IPS-15b (cell line): Measurements from ENCODE around the gene TRIM14.
A peak's percentile ranks its signal among the peaks of the same experiment; 100 is the strongest.

ENCODE experiments used
- H3K27me3 ChIP-seq: one replicate; pipeline ENCODE4 v1.6.1; 2013; ENCODE audit warnings: low read length; ENCODE audit not compliant: control insufficient read depth, insufficient read depth
- H3K36me3 ChIP-seq: one replicate; pipeline ENCODE4 v1.6.1; 2013; ENCODE audit warnings: low read length; ENCODE audit not compliant: control insufficient read depth, insufficient read depth
- H3K4me1 ChIP-seq: one replicate; pipeline ENCODE4 v1.6.1; 2013; ENCODE audit warnings: mild to moderate bottlenecking, low read length; ENCODE audit not compliant: control insufficient read depth, insufficient read depth
- H3K4me3 ChIP-seq: one replicate; pipeline ENCODE4 v1.5.1; 2013; ENCODE audit warnings: low read depth, low read length
- H3K9ac ChIP-seq: one replicate; pipeline ENCODE4 v1.6.1; 2013; ENCODE audit warnings: low read depth, mild to moderate bottlenecking, low read length
- H3K9me3 ChIP-seq: one replicate; pipeline ENCODE4 v1.6.1; 2013; ENCODE audit warnings: mild to moderate bottlenecking, low read length; ENCODE audit not compliant: control insufficient read depth, insufficient read depth

Gene TRIM14, protein sequence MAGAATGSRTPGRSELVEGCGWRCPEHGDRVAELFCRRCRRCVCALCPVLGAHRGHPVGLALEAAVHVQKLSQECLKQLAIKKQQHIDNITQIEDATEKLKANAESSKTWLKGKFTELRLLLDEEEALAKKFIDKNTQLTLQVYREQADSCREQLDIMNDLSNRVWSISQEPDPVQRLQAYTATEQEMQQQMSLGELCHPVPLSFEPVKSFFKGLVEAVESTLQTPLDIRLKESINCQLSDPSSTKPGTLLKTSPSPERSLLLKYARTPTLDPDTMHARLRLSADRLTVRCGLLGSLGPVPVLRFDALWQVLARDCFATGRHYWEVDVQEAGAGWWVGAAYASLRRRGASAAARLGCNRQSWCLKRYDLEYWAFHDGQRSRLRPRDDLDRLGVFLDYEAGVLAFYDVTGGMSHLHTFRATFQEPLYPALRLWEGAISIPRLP

GRCh38 chr9:98118640-98119601 is at the start of gene TRIM14:
Gene TRIM14, minus strand, starts transcription at chr9:98119222. Its CDS starts 34 bp downstream, at chr9:98119188.
- H3K9ac ChIP-seq: peak within 1 kb of the TSS; percentile 10
- no peaks in the 10 kb centered on the region for H3K4me1 ChIP-seq
- no peaks in the 10 kb centered on the region for H3K27me3 ChIP-seq
- no peaks in the 10 kb centered on the region for H3K36me3 ChIP-seq
- peak within 1 kb of the TSS; percentile 75 for H3K4me3 ChIP-seq
- H3K9me3 ChIP-seq: no peaks in the 10 kb centered on the region

GRCh38 chr9:98168153-98168780 is 49.2 kb upstream of the TRIM14 start:
- Histone ChIP-seq H3K4me3 (no peak overlapping the region), H3K9ac (no peak overlapping the region), H3K4me1 (peaks cover 11% of the 10 kb centered on the region), H3K36me3 (no peaks in the 10 kb centered on the region), H3K27me3 (no peaks in the 10 kb centered on the region), H3K9me3 (no peaks in the 10 kb centered on the region)

GRCh38 chr9:98164912-98165311 is 45.9 kb upstream of the TRIM14 start:
- Histone ChIP-seq H3K4me1 (peaks cover 7% of the 10 kb centered on the region), H3K4me3 (no peak overlapping the region), H3K9ac (no peak overlapping the region)

DNA sequence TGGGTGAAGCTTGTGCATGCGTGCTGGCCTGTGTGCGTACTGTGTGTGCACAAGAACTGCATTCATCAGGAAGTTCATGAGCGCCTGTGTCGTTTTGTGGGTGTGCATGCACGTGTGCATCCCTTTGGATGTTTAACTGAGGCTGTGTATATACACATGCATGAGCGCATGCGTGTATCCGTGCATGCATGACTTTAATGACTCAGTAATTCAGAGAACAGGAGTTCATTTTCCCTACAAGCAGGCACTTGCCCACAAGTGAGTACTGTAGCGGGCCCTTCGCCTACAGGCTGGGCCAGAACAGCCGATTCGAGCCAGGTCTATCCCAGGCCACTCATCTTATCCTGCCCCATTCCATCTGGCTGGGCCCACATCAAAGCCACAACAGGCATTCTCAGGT is 43.6 kb upstream of the TRIM14 start:
- Histone ChIP-seq H3K9ac (no peak overlapping the region), H3K36me3 (no peaks in the 10 kb centered on the region), H3K9me3 (no peaks in the 10 kb centered on the region), H3K4me1 (no peaks in the 10 kb centered on the region), H3K27me3 (no peaks in the 10 kb centered on the region), H3K4me3 (no peak overlapping the region)

More at GRCh38 chr9:98164912-98165311, 45.9 kb upstream of the TRIM14 start:
- H3K9me3 ChIP-seq: no peaks in the 10 kb centered on the region
- H3K36me3 ChIP-seq: no peaks in the 10 kb centered on the region
- no peaks in the 10 kb centered on the region for H3K27me3 ChIP-seq

DNA sequence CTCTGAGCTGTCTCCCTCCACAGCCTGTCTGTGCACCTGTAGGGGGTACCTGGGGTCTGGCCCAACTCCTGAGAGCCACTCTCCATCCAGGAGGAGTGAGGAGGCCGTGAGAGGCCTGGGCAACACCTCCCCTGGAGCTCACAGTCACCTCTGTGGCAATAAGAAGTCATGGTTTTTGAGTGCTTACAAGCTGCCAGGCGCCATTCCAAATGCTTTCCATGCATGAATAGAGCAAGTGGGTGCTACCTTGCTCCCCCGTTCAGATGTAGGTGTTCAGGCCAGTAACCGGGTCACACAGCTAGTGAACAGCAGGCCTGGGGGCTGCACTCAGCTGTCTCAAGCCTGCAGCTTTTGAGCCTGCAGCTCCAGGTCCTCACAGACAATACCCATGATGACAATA is 42.8 kb upstream of the TRIM14 start:
- H3K9ac ChIP-seq: no peak overlapping the region
- peaks cover 2% of the 10 kb centered on the region for H3K36me3 ChIP-seq
- H3K4me3 ChIP-seq: no peak overlapping the region
- no peaks in the 10 kb centered on the region for H3K4me1 ChIP-seq
- no peaks in the 10 kb centered on the region for H3K9me3 ChIP-seq
- no peaks in the 10 kb centered on the region for H3K27me3 ChIP-seq

DNA sequence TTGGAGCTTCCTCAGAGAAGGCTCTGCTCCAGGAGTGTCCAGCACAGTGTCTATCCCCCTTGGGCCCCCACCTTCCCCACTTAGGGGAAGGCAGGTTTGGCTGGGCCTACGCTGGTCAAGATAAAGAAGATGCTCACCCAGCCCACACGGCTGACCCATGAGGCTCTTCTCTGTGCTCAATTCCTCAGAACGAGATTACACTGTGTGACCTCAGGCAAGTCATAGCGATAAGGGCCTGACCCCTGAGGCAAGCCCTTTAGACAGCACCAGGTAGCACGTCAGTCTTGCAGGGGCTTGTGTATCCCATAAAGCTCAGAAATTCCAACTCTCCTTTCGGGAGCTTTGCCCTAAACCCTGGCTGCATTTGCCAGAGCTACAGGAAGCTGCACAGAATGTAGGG is 40.8 kb upstream of the TRIM14 start:
- Histone ChIP-seq H3K36me3 (peaks cover 2% of the 10 kb centered on the region), H3K9me3 (no peaks in the 10 kb centered on the region), H3K4me1 (no peaks in the 10 kb centered on the region), H3K27me3 (no peaks in the 10 kb centered on the region), H3K9ac (no peak overlapping the region), H3K4me3 (no peak overlapping the region)

DNA sequence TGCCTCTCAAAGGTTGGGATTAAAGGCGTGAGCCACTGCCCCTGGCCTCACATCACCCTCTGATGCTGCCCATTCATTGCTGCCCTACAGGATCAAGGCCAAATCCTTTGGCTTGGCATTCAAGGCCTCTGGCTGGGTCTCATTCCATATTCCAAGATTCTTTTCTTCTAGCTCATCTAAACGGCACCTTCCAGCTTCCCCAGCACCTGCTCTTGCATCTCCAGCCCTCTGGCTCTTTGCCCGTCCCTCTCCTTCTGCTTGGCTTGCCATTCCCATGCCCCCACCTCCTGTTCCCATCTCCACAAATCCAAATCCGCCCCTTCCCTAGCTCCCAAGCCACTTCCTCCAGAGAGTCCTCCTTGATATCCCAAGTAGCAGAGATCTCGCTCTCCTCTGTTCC is 40.3 kb upstream of the TRIM14 start:
- peaks cover 2% of the 10 kb centered on the region for H3K36me3 ChIP-seq
- H3K9me3 ChIP-seq: no peaks in the 10 kb centered on the region
- no peaks in the 10 kb centered on the region for H3K27me3 ChIP-seq
- no peak overlapping the region for H3K4me3 ChIP-seq
- H3K9ac ChIP-seq: no peak overlapping the region
- H3K4me1 ChIP-seq: no peaks in the 10 kb centered on the region

- Histone ChIP-seq H3K9me3 (no peaks in the 10 kb centered on the region), H3K4me3 (no peak overlapping the region), H3K36me3 (peaks cover 2% of the 10 kb centered on the region)
Observed at GRCh38 chr9:98158071-98158831, 39.2 kb upstream of the TRIM14 start.

GRCh38 chr9:98157372-98157771 is 38.4 kb upstream of the TRIM14 start:
- no peak overlapping the region for H3K9ac ChIP-seq
- H3K4me3 ChIP-seq: no peak overlapping the region
- no peaks in the 10 kb centered on the region for H3K27me3 ChIP-seq
- no peaks in the 10 kb centered on the region for H3K4me1 ChIP-seq
- peaks cover 2% of the 10 kb centered on the region for H3K36me3 ChIP-seq
- no peaks in the 10 kb centered on the region for H3K9me3 ChIP-seq

More at GRCh38 chr9:98158071-98158831, 39.2 kb upstream of the TRIM14 start:
- no peaks in the 10 kb centered on the region for H3K27me3 ChIP-seq
- no peaks in the 10 kb centered on the region for H3K4me1 ChIP-seq
- no peak overlapping the region for H3K9ac ChIP-seq

- Histone ChIP-seq H3K4me3 (no peak overlapping the region), H3K9ac (no peak overlapping the region), H3K27me3 (no peaks in the 10 kb centered on the region), H3K4me1 (no peaks in the 10 kb centered on the region), H3K9me3 (no peaks in the 10 kb centered on the region), H3K36me3 (peaks cover 2% of the 10 kb centered on the region)
Observed at GRCh38 chr9:98154678-98155077, 35.7 kb upstream of the TRIM14 start.

DNA sequence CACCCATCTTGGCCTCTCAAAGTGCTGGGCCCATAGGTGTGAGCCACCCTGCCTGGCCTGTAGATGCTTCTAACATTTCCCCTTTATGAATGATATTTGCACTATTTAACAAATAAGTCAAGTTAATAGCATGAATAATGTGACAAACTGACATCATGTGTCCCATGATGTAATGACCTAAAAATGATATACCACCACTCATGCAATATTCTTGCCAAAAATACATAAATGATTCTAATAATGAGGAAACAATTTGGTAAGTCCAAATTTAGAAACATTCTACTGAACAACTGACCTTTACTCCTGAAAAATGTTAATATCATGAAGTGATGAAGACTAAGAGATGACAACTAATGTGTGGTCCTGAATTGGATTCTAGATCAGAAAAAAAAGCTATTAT is 33.5 kb upstream of the TRIM14 start:
- Histone ChIP-seq H3K9me3 (no peaks in the 10 kb centered on the region), H3K9ac (no peak overlapping the region), H3K27me3 (no peaks in the 10 kb centered on the region), H3K36me3 (peaks cover 2% of the 10 kb centered on the region), H3K4me3 (no peak overlapping the region), H3K4me1 (no peaks in the 10 kb centered on the region)
